Activated naive CD8-positive, alpha-beta T cell treated with anti-CD3 and anti-CD28 coated beads, Interleukin-2, amount 10 ng/mL, durations not matched to agents 7 days and 5 days (primary cell): ENCODE measurements around the gene GDPD5. TPM values are rescaled to one million over a fixed set of nuclear protein-coding genes. Genes with fewer than 3 reads are reported as not detected.

ENCODE experiments used
- ATAC-seq: fragments of 150-1000 bp; cut with Tn5 transposase; one replicate; pipeline ENCODE4 v1.10.0; 2021; ENCODE audit warnings: low read depth, moderate library complexity
- POLR2A ChIA-PET: fragments of 350-600 bp; sonication (Branson Sonifier 250); formaldehyde crosslinking; loops from one replicate; lab custom pipeline; 2021; ENCODE audit warnings: antibody characterized with exemption; lab: Charles Lee
- DNase-seq: peaks from one replicate; pipeline ENCODE4 v3.0.0; 2021
- H3K27ac Mint-ChIP-seq: one replicate; pipeline ENCODE4 v1.8.0; 2022; ENCODE audit warnings: mild to moderate bottlenecking, mixed read lengths
- H3K27me3 Mint-ChIP-seq: one replicate; pipeline ENCODE4 v1.8.0; 2022; ENCODE audit warnings: mild to moderate bottlenecking, moderate library complexity, mixed read lengths
- H3K36me3 Mint-ChIP-seq: one replicate; pipeline ENCODE4 v1.8.0; 2021; ENCODE audit warnings: mild to moderate bottlenecking, mixed read lengths
- H3K4me1 Mint-ChIP-seq: one replicate; pipeline ENCODE4 v1.8.0; 2021; ENCODE audit warnings: mixed read lengths
- H3K4me3 Mint-ChIP-seq: one replicate; pipeline ENCODE4 v1.8.0; 2022; ENCODE audit warnings: mild to moderate bottlenecking, moderate library complexity, mixed read lengths
- H3K9me3 Mint-ChIP-seq: one replicate; pipeline ENCODE4 v1.8.0; 2021; ENCODE audit warnings: mixed read lengths
- total RNA-seq, 2 experiments: library from RNA; stranded (reverse); gene quantifications; one replicate each; pipeline ENCODE4 v1.2.3, GENCODE V29; 2021

The GDPD5 gene
- total RNA-seq, 2 experiments from 2014 or later = 35.7 to 38.4 TPM

- DNase-seq (no peak), ATAC-seq (no peak)
- Mint-ChIP-seq H3K27me3 (no peaks in the 10 kb centered on the region), H3K4me1 (no peaks in the 10 kb centered on the region), H3K4me3 (no peak overlapping the region), H3K36me3 (no peaks in the 10 kb centered on the region), H3K9me3 (no peaks in the 10 kb centered on the region), H3K27ac (no peak overlapping the region)
- POLR2A ChIA-PET = no interaction called here
Observed at GRCh38 chr11:75456596-75457183, 69.1 kb downstream of the GDPD5 start.

- POLR2A ChIA-PET = interaction anchor here (1.5 kb wide), 1 partner anchor 9 kb away, joined by 3 read pairs; no protein-coding TSS in a partner anchor
- no peak overlapping the region for H3K27ac Mint-ChIP-seq
- no peaks in the 10 kb centered on the region for H3K9me3 Mint-ChIP-seq
- ATAC-seq = no peak
- no peak for DNase-seq
- no peaks in the 10 kb centered on the region for H3K27me3 Mint-ChIP-seq
- H3K4me3 Mint-ChIP-seq = no peak overlapping the region
- H3K4me1 Mint-ChIP-seq = no peaks in the 10 kb centered on the region
- no peaks in the 10 kb centered on the region for H3K36me3 Mint-ChIP-seq
Observed at GRCh38 chr11:75454987-75455386, 70.8 kb downstream of the GDPD5 start.

DNA sequence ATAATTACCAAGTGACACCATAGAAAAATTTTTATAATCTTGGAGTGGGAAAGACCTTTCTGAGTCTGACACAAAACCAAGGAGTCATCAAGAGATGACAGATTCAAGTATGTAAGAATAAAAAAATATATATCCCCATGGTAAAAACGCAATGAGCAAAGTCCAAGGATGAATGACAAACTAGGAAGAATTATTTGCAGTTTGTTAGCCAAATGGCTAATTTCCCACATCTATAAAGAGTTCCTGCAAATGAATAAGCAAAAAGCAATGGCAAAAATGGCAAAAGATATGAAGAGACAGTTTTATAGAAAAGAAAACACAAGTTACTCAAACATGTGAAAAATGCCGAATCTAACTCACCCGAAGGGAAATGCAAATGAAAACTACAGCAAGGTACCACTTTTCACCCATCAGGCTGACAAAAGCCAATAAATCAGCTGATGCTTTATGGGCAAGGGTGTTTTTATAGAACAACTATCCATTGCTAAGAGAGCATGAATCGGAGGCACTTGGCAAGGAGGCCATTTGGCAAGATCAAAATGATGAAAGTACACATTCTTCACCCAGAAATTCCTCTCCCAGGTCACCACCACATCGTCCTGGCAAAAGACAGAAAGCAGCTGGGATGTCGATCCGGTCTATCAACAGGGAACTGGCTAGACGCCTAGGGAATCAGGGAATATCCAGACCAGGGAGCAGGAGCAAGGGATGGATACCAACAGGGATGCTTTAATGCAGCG is 71.7 kb downstream of the GDPD5 start:
- no peak for ATAC-seq

DNA sequence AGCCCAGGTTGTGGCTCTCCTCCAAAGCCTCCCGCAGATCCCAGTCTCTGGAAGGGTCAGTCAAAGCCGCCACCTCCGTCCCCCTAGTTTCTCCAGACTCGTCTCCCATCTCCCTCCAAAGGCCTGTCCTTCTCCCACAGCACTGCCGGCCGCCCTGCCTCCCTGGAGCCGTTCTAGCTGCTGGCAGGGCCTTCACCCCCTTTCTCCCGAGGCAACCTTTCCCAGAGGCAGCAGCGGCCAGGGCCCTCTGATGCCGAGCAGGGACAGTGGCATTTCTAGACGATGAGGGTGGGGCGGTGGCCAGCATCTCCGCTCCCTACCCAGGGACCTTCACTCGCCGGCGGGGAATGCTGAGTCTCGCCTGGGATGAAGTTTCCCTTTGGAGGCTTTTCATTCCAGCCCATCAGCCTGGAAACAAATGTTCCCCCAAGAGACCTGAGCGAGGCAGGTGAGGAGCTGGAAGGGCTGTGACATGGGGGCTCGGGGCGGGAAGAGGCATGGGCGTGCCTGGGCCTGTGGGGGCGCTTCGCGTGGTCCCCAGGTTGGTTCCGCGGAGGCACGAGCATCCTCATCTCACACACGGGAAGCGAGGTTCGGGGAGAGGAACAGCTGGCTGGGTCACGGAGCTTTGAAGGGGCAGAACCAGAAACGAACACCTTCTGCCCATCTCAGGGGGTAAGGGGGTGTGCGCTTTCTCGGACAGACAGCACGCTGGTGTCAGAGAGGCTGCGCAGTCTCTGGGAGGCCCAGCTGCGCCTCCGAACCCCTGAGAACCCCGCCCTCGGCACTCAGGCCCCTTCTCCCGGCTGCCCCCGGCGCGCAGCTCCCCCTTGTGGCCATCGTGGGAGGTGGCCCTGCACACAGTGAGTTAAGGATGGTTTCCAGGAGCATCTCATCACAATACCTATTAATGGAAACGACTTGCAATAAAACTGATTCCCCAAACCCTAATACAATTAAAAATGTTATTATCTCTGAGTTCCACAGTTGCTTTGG is 74.6 kb downstream of the GDPD5 start:
- no peak overlapping the region for H3K27ac Mint-ChIP-seq
- H3K4me3 Mint-ChIP-seq = no peak overlapping the region
- H3K27me3 Mint-ChIP-seq = no peaks in the 10 kb centered on the region
- H3K36me3 Mint-ChIP-seq = no peaks in the 10 kb centered on the region
- ATAC-seq (peak; percentile 30), DNase-seq (peak; percentile 67)
- H3K4me1 Mint-ChIP-seq = no peaks in the 10 kb centered on the region
- H3K9me3 Mint-ChIP-seq = no peaks in the 10 kb centered on the region
- POLR2A ChIA-PET = interaction anchor here (1.4 kb wide), 1 partner anchor 80 kb away, joined by 3 read pairs; no protein-coding TSS in a partner anchor

More for the DNA sequence above, 71.7 kb downstream of the GDPD5 start:
- DNase-seq = no peak
- no peaks in the 10 kb centered on the region for H3K36me3 Mint-ChIP-seq
- no peaks in the 10 kb centered on the region for H3K9me3 Mint-ChIP-seq
- H3K27ac Mint-ChIP-seq = no peak overlapping the region
- H3K4me3 Mint-ChIP-seq = no peak overlapping the region
- no peaks in the 10 kb centered on the region for H3K4me1 Mint-ChIP-seq
- H3K27me3 Mint-ChIP-seq = no peaks in the 10 kb centered on the region
- POLR2A ChIA-PET = no interaction called here

DNA sequence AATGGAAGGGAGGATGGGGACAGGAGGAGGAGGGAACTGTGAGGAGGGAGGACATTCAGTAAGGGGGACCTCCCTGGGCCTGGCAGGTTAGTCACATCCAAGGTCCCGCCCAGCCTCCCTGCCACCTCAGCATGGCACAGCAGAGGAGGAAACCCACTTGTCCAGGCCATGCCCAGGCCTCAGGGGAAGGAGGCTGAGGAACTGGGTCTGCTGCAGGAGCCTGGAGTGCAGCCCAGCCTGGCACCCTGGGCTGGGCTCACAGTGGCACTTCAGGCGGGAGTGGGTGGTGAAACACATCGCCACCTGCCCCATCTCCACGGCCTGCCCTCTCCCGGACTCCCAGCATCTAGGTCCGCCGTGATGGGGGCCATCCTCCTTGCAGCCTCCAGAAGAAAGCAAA is 75.5 kb downstream of the GDPD5 start:
- H3K27ac Mint-ChIP-seq = no peak overlapping the region
- no peaks in the 10 kb centered on the region for H3K36me3 Mint-ChIP-seq
- no peaks in the 10 kb centered on the region for H3K9me3 Mint-ChIP-seq
- no peaks in the 10 kb centered on the region for H3K27me3 Mint-ChIP-seq
- POLR2A ChIA-PET = no interaction called here
- no peak for ATAC-seq
- no peak for DNase-seq
- no peak overlapping the region for H3K4me3 Mint-ChIP-seq
- no peaks in the 10 kb centered on the region for H3K4me1 Mint-ChIP-seq

DNA sequence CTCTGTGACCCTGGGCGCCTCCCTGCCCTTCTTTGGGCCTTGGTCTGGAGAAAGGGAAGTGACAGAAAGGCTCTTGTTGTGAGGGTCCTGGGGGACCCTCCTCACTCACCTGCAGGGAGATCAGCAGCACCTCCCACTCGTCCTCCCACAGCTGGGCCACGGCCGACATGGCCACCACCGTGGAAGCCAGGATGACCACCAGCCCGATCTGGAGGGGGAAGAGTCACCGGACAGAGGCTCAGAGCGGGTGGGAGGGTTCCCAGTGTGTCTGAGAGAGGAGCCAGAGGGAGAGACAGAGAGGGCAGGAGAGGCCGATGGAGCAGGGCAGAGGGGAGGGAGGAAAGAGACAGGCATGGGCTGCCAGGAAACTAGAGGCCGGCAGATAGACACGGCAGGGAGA is 76.0 kb downstream of the GDPD5 start:
- no peak overlapping the region for H3K4me3 Mint-ChIP-seq
- POLR2A ChIA-PET = no interaction called here

GRCh38 chr11:75449271-75449670 is 76.5 kb downstream of the GDPD5 start:
- no peaks in the 10 kb centered on the region for H3K27me3 Mint-ChIP-seq
- H3K4me1 Mint-ChIP-seq = no peaks in the 10 kb centered on the region
- no peaks in the 10 kb centered on the region for H3K9me3 Mint-ChIP-seq
- DNase-seq (no peak), ATAC-seq (no peak)
- POLR2A ChIA-PET = no interaction called here
- H3K27ac Mint-ChIP-seq = no peak overlapping the region
- no peak overlapping the region for H3K4me3 Mint-ChIP-seq
- no peaks in the 10 kb centered on the region for H3K36me3 Mint-ChIP-seq

More for the DNA sequence above, 76.0 kb downstream of the GDPD5 start:
- no peak for ATAC-seq
- no peaks in the 10 kb centered on the region for H3K9me3 Mint-ChIP-seq
- no peaks in the 10 kb centered on the region for H3K27me3 Mint-ChIP-seq
- H3K36me3 Mint-ChIP-seq = no peaks in the 10 kb centered on the region
- H3K27ac Mint-ChIP-seq = no peak overlapping the region
- DNase-seq = no peak
- H3K4me1 Mint-ChIP-seq = no peaks in the 10 kb centered on the region

- no peak for ATAC-seq
- H3K9me3 Mint-ChIP-seq = no peaks in the 10 kb centered on the region
- no peak for DNase-seq
- no peak overlapping the region for H3K4me3 Mint-ChIP-seq
- POLR2A ChIA-PET = no interaction called here
- H3K36me3 Mint-ChIP-seq = no peaks in the 10 kb centered on the region
- no peak overlapping the region for H3K27ac Mint-ChIP-seq
- H3K4me1 Mint-ChIP-seq = no peaks in the 10 kb centered on the region
- H3K27me3 Mint-ChIP-seq = no peaks in the 10 kb centered on the region
Observed at GRCh38 chr11:75447415-75447814, 78.3 kb downstream of the GDPD5 start.

GRCh38 chr11:75445315-75445953 is 80.3 kb downstream of the GDPD5 start:
- Mint-ChIP-seq H3K9me3 (no peaks in the 10 kb centered on the region), H3K27ac (no peak overlapping the region), H3K27me3 (no peaks in the 10 kb centered on the region), H3K4me3 (no peak overlapping the region), H3K36me3 (no peaks in the 10 kb centered on the region), H3K4me1 (no peaks in the 10 kb centered on the region)
- ATAC-seq (peak; percentile 74), DNase-seq (peak; percentile 78)
- POLR2A ChIA-PET = interaction anchor here (1.4 to 2.6 kb wide), 2 partner anchors 10 to 86 kb away, joined by 3 to 7 read pairs; no protein-coding TSS in a partner anchor

DNA sequence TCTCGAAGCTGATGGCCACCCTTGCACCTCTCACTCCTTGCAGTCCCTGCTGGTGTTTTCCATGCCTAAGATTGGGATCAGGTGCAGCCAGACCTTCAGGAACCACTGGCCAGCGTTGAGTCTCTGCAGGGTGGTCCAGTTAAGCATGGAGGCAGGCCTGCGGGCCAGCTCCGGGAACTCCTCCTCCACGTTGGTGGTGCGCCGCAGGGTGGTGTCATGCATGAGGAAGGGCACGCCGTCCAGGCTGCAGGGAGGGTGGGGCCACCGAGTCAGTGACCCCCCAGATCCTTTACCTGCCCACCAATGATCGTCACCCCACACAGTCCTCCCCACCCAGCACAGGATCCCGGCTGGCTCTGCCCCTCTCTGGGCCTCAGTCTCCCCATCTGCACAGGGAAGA is 82.7 kb downstream of the GDPD5 start:
- no peaks in the 10 kb centered on the region for H3K4me1 Mint-ChIP-seq
- H3K27ac Mint-ChIP-seq = no peak overlapping the region
- ATAC-seq = no peak
- H3K27me3 Mint-ChIP-seq = no peaks in the 10 kb centered on the region
- peaks cover 2% of the 10 kb centered on the region for H3K36me3 Mint-ChIP-seq
- no peaks in the 10 kb centered on the region for H3K9me3 Mint-ChIP-seq
- POLR2A ChIA-PET = no interaction called here
- no peak overlapping the region for H3K4me3 Mint-ChIP-seq
- DNase-seq = no peak

GRCh38 chr11:75442161-75442885 is 83.4 kb downstream of the GDPD5 start:
- no peak overlapping the region for H3K4me3 Mint-ChIP-seq
- no peaks in the 10 kb centered on the region for H3K9me3 Mint-ChIP-seq
- H3K27me3 Mint-ChIP-seq = no peaks in the 10 kb centered on the region
- H3K36me3 Mint-ChIP-seq = peaks cover 2% of the 10 kb centered on the region
- no peak for ATAC-seq
- POLR2A ChIA-PET = no interaction called here
- no peak for DNase-seq
- H3K4me1 Mint-ChIP-seq = no peaks in the 10 kb centered on the region
- H3K27ac Mint-ChIP-seq = no peak overlapping the region

DNA sequence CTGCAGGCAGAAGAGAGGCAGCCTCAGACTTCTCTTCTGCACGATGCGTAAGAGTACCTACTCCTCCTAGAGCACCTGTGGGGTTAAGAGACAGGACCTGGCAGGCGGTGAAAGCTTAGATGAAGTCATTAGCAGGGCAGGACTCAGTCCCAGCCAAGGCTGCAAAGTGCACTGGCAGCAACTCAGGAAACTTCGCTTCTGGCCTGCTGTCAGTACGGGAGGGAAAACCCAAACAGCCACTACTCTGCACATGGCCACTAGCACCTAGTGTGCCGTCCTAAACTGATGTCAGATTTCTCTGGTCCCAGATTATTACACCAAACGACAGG is 84.0 kb downstream of the GDPD5 start:
- peaks cover 2% of the 10 kb centered on the region for H3K36me3 Mint-ChIP-seq

More for the DNA sequence above, 84.0 kb downstream of the GDPD5 start:
- Mint-ChIP-seq H3K27me3 (no peaks in the 10 kb centered on the region), H3K4me1 (no peaks in the 10 kb centered on the region), H3K27ac (no peak overlapping the region), H3K4me3 (no peak overlapping the region), H3K9me3 (no peaks in the 10 kb centered on the region)
- no peak for ATAC-seq
- POLR2A ChIA-PET = no interaction called here
- no peak for DNase-seq
